ENCODE measurements around the gene MRPS11.
"Not testable (repeated sequence)": the region's sequence is repeated elsewhere in the genome, so short reads cannot be mapped to it uniquely, and the experiment has no call there.

Gene MRPS11

GRCh38 chr15:88493844-88494243 is 26.3 kb downstream of the MRPS11 start:
- no peak for DNase-seq

- no peak for DNase-seq
These were observed 29.7 kb downstream of the MRPS11 start for GRCh38 chr15:88497109-88497765.

- no peak for DNase-seq
These were observed 31.5 kb downstream of the MRPS11 start for GRCh38 chr15:88498996-88499395.

GRCh38 chr15:88504445-88504844 is 36.9 kb downstream of the MRPS11 start:
- DNase-seq: no peak

- no peak for DNase-seq
These were observed 38.2 kb downstream of the MRPS11 start for GRCh38 chr15:88505721-88506120.

GRCh38 chr15:88506628-88507027 is 39.1 kb downstream of the MRPS11 start:
- no peak for DNase-seq

- DNase-seq: no peak
These were observed 41.8 kb downstream of the MRPS11 start for GRCh38 chr15:88509321-88509720.

GRCh38 chr15:88509964-88510363 is 42.5 kb downstream of the MRPS11 start:
- no peak for DNase-seq

- no peak for DNase-seq
These were observed 43.7 kb downstream of the MRPS11 start for GRCh38 chr15:88511161-88511560.

- DNase-seq: no peak
These were observed 44.6 kb downstream of the MRPS11 start for GRCh38 chr15:88512078-88512477.

- DNase-seq: no peak
These were observed 45.1 kb downstream of the MRPS11 start for GRCh38 chr15:88512601-88513000.

GRCh38 chr15:88513195-88513594 is 45.7 kb downstream of the MRPS11 start:
- DNase-seq: no peak

GRCh38 chr15:88518903-88519302 is 51.4 kb downstream of the MRPS11 start:
- no peak for DNase-seq

- DNase-seq: not testable (repeated sequence)
These were observed 56.6 kb downstream of the MRPS11 start for GRCh38 chr15:88524094-88524493.

GRCh38 chr15:88525418-88525817 is 57.9 kb downstream of the MRPS11 start:
- DNase-seq: no peak

GRCh38 chr15:88526247-88526879 is 58.9 kb downstream of the MRPS11 start:
- no peak for DNase-seq

GRCh38 chr15:88529021-88529630 is 61.6 kb downstream of the MRPS11 start:
- DNase-seq: no peak

Measured in activated naive CD4-positive, alpha-beta T cell treated with Interleukin-2 at 50 U/mL for 16 hours (primary cell).